ENCODE data around the gene PVALB. TPM values are rescaled to one million over a fixed set of nuclear protein-coding genes. Genes with fewer than 3 reads are reported as not detected.

The PVALB gene
- not detected in 2 replicates for polyA plus RNA-seq (2012; rRNA removed)
- not detected in 2 replicates for polyA plus RNA-seq (2012; cell fraction: cytosol; rRNA removed)
- polyA plus RNA-seq (2012; cell fraction: nucleus; rRNA removed), result not detected in 2 replicates

GRCh38 chr22:36816636-36817524 lies at the start of gene PVALB:
PVALB (minus strand) TSS chr22:36817035; CDS start chr22:36817005, 30 bp downstream.
- no peak within 1 kb of the TSS for H2AFZ ChIP-seq (ENCODE audit: low read depth)
- no peaks in the 10 kb centered on the region for H3K79me2 ChIP-seq (ENCODE audit: insufficient read depth)
- no peaks in the 10 kb centered on the region for H3K36me3 ChIP-seq (replicated peaks in 1 of 2; ENCODE audit: control insufficient read depth in 1 of 2, insufficient read depth in 2 of 2, low read length in 1 of 2)
- peaks cover 0 to 8% of the 10 kb centered on the region in 2 experiments; a peak in 1 of 4 replicates for H3K4me1 ChIP-seq (ENCODE audit: control insufficient read depth in 1 of 2, insufficient read depth in 2 of 2, low read depth in 1 of 2, low read length in 1 of 2)
- DNase-seq, result peak; percentile 91
- no peaks in the 10 kb centered on the region for H4K20me1 ChIP-seq (ENCODE audit: insufficient read depth)
- H3K4me2 ChIP-seq, result peak within 1 kb of the TSS; percentile 52; the same call in 1 of the 2 replicates
- no peaks in the 10 kb centered on the region for H3K9me2 ChIP-seq
- ChIA-PET POLR2A (no interaction called here), CTCF (interaction anchor here (0.8 to 5.7 kb wide), 5 partner anchors 35 to 161 kb away, joined by 3 to 30 read pairs (median 3); no protein-coding TSS in a partner anchor)
- H3F3A ChIP-seq (replicated peaks; ENCODE audit: insufficient read depth), result no peaks in the 10 kb centered on the region
- no peak within 1 kb of the TSS for H3K9ac ChIP-seq
- TF ChIP-seq CTCF (IDR thresholded peaks at IDR 0.05) (no peak), USF1 (IDR thresholded peaks at IDR 0.05; ENCODE audit: borderline replicate concordance, low read depth) (no peak), RAD21 (IDR thresholded peaks at IDR 0.05; ENCODE audit: low read length) (no peak), NFIC (IDR thresholded peaks at IDR 0.05; ENCODE audit: borderline replicate concordance) (peak; percentile 40), SMC3 (IDR thresholded peaks at IDR 0.05; ENCODE audit: low read depth, low read length) (no peak)
- no peaks in the 10 kb centered on the region for H3K9me3 ChIP-seq
- 3% methylated on average over 40 of the region's 75 CpGs for WGBS (ENCODE audit: low lambda C conversion rate)
- peaks cover 61% of the 10 kb centered on the region for H3K27me3 ChIP-seq (ENCODE audit: insufficient read depth)
- H3K4me3 ChIP-seq (ENCODE audit: low read depth in 2 of 2, low read length in 1 of 2), result peak within 1 kb of the TSS in 1 of 2 experiments; percentile 14; a peak in 1 of 4 replicates
- no peak within 1 kb of the TSS for H3K27ac ChIP-seq (ENCODE audit: low read depth in 2 of 2, low read length in 1 of 2)

GRCh38 chr22:36865346-36865745 lies 48.5 kb upstream of the PVALB start:
- ChIA-PET POLR2A (no interaction called here), CTCF (interaction anchor here (1.2 to 8.6 kb wide), 4 partner anchors 9 to 112 kb away, joined by 3 to 109 read pairs (median 5); no protein-coding TSS in a partner anchor)
- Histone ChIP-seq H3K36me3 (replicated peaks in 1 of 2; ENCODE audit: control insufficient read depth in 1 of 2, insufficient read depth in 2 of 2, low read length in 1 of 2) (no peaks in the 10 kb centered on the region), H3F3A (replicated peaks; ENCODE audit: insufficient read depth) (no peaks in the 10 kb centered on the region), H3K9me2 (no peaks in the 10 kb centered on the region), H3K27ac (ENCODE audit: low read depth in 2 of 2, low read length in 1 of 2) (no peak overlapping the region), H3K79me2 (ENCODE audit: insufficient read depth) (no peaks in the 10 kb centered on the region), H3K27me3 (ENCODE audit: insufficient read depth) (no peaks in the 10 kb centered on the region), H3K9ac (no peak overlapping the region), H3K4me3 (ENCODE audit: low read depth in 2 of 2, low read length in 1 of 2) (no peak overlapping the region), H3K4me2 (no peak overlapping the region), H2AFZ (ENCODE audit: low read depth) (no peak overlapping the region), H3K9me3 (no peaks in the 10 kb centered on the region), H3K4me1 (ENCODE audit: control insufficient read depth in 1 of 2, insufficient read depth in 2 of 2, low read depth in 1 of 2, low read length in 1 of 2) (no peaks in the 10 kb centered on the region; a peak in 1 of 4 replicates), H4K20me1 (ENCODE audit: insufficient read depth) (no peaks in the 10 kb centered on the region)
- 45% methylated on average over 13 of the region's 13 CpGs for WGBS (ENCODE audit: low lambda C conversion rate)
- TF ChIP-seq ZBTB33 (IDR thresholded peaks at IDR 0.05; ENCODE audit: borderline replicate concordance, low read depth) (no peak), REST (IDR thresholded peaks at IDR 0.05; ENCODE audit: low read depth, low read length) (peak; percentile 85), RCOR1 (IDR thresholded peaks at IDR 0.05; ENCODE audit: low read length) (no peak), MEF2A (IDR thresholded peaks at IDR 0.05; ENCODE audit: borderline replicate concordance, low read depth) (no peak)
- no peak for DNase-seq

All from SK-N-SH (cell line).